GM18907 (cell line): ENCODE measurements around the gene PLEKHG7.

Experiments used
- ATAC-seq: cut with Tn5 transposase; IDR thresholded peaks from one replicate; pipeline ENCODE4 v1.9.1; 2021; ENCODE audit warnings: mild to moderate bottlenecking, moderate library complexity; ENCODE audit not compliant: unreplicated experiment

The PLEKHG7 gene

DNA sequence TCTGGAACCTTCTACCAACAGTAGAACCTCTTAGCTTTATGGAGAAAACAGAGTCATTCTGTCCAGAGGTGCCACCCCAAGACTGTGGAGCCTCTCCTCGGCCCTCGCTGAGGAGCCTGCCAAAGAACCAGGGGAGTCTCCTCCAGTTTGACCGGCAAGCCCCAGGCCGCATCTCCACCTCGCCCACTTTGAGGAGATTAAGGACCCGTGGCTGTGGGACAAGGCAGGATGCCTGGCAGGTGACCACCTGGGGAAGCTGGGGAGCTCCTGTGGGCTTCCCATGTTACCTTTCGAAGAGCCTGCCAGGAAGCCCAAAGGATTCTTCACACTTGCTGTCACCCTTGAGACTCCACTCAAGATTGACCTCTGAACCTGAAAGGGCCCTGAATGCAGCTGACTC is 3.8 kb downstream of the PLEKHG7 start:
- ATAC-seq: no peak

DNA sequence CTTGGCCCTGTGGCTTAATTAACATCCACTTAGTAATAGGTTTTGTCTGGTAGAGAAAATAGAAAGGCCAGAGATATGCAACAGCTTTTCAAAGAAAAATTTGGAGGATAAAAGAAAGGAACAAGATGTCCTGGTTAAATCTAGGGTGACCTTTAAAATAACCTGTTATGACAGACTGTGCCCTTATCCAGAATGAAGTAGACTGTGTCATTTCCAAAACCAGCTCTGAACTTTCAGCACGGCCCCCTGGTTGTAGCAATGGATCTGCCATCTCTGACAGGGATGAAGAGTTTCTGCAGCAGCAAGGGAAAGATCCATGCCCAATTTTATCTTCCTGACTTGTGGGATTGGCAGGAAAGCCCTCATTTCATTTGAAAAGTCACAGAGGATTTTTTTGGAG is 5.1 kb downstream of the PLEKHG7 start:
- no peak for ATAC-seq

DNA sequence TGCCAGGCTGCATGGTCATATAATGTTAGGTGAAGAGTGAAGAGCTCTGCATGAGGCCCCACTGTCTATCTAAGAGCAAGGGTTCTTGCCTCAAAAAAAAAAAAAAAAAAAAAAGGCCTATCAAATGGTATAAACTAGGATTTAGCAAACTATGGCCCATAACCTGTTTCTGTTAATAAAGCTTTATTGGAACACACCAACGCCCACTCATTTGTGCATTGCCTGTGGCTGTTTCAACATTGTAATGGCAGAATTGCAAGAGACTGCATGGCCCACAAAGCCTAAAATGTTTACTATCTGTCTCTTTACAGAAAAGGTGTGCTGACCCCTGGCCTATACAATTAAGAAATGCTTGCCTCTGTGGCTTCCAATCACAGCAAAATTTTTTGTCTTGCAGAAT is 12.8 kb downstream of the PLEKHG7 start:
- ATAC-seq: no peak

DNA sequence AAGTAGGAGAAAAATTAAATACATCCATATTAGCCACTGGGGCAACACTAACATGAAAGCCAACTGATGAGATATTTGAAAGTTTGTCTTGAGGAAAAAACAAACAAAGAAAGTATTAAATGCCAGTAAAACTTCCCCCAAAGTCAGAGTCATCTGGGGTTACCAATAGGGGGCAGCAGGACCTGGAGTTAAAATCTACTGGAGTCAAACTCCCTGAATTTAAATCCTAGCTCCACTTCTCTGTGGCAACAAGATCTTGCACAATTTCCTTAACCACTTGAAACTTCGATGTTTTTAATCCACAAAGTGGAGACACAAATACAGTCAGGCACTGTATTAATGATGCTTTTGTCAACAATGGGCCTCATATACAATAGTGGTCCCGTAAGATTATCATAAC is 14.4 kb downstream of the PLEKHG7 start:
- ATAC-seq: no peak

DNA sequence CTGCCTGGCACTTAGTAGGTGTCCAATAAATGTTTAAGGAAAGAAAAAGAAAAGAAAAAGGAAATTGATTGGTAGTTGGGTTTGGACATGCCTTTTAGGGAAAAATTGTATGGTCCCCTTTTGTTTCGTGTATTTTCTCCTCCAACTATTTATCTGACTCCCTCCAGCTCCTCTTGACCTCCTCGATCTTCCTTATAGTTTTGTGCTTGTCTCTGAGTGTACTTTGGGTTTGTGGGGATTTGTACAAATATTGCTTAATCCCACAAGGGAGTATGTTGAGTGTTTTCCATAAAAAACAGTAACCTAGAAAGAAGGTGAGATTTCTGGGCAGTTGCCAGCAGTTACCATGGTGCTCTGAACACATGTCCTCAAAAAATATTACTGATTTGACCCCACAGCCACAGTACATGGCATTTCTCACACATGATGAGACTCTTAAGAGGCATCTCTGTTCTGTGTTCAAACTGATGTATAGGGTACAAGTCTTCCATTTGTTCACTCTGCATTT is 15.7 kb downstream of the PLEKHG7 start:
- no peak for ATAC-seq

DNA sequence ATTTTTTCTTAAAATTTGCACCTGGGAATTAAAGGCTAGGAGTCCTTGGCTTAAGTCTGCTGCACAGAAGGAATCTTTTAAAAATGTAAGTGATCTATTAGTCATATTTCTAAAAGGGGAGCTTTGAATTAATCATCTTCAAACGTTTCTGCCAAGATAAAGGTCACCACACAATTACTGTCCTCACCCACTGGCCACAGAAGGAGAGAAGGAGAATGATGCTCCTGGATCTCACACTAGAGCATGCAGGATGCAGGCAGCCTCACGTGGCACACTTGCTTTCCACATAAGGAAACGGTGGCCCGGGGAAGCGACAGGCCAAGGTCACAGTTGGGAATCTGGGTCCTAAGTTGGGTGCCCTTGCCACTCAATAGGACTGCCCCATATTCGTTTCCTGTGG is 16.9 kb downstream of the PLEKHG7 start:
- ATAC-seq: no peak

DNA sequence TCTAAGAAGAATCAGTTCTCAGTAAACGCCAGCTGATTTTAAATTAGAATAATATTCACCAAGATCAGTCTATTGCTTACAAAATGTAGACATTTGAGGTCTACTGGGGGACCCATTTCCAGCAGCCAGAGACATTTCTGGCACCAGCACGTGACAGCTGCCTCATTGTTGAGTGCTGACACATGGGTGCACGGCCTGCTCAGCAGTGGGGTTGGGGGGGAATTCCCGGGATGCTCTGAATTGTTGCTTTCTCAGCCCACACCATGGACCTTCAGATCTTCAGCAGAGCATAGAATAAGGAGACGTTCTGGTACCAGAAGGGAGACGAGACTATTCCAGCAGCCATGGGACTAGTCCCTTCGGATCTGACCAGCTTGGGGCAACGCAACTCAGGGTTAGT is 18.3 kb downstream of the PLEKHG7 start:
- ATAC-seq: no peak

DNA sequence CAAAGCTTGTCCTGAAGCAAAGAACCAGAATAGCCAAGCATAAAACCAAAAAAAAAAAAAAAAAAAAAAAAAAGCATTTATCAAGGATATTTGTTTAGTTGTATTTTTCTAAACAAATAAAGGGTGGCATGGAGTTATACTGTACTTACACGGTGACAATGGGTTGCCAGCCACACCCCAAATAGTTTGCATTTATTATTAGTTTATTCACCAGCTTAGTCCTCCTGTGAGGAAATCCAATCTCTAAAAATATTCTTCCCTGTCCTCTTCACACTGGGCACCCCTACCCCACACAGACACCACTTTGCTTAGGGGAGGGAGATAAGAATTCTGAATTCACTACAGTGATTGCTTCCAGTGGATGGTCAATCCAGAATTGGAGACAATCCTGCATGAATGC is 18.9 kb downstream of the PLEKHG7 start:
- no peak for ATAC-seq

DNA sequence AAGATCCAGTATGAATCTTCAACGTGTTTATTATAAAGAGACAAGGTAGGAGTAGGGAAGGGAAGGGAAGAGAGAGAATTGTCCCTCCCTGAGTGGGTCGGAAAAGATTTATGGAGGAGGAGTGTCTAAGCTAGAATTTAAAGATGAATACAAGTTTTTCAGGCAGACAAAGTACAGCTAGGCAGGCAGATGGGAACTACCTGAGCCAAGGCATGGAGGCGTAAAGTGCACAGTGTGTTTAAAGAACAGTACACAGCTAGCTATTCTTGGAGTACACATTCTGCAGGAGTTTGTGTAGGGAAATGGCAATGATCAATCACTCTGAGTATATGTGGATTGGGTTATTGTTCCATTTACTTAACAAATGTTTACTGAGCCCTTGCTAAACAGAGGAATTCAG is 20.1 kb downstream of the PLEKHG7 start:
- ATAC-seq: no peak

DNA sequence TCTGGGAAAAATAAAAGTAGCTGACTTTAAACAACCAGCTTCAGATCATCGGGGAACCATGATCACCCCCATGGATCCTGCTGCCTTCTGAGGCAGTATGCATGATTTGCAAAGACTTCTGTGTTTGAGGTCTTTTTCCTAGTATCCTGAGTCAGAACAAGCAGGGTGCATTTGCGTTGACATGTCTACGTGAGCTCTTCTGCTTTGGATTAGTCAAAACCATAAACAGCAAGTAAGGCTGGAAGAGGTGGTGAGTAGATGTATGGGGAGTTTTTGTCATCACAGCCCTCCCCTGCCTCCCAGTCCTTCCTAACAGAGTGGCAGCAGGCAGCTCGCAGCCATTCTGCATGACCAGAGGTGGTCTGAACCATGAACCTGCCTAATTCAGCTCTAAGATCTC is 24.1 kb downstream of the PLEKHG7 start:
- ATAC-seq: no peak

DNA sequence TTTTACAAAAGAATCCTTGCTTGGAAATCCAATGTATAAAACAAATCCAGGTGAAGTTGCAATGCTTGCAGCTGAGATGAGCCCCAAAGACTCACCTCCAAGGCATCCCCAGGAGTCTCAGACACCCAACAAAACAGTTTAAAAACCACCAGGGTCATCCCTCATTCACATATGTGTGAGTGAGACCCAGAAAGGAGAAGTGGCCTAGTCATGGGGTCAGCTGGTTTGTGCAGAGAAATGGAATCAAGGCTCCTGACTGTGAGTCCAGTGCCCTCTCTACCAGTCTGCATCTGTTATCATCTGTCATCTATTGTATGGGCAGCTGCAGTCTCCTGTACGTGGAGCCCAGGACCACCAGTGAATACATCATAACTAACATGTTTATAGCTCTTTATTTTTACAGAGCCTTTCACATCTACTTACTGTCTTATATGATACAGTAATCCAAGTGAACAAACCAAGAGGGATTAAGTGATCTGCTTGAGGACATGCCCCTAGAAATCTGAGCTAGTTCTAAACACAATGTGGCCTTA is 27.1 kb downstream of the PLEKHG7 start:
- ATAC-seq: no peak

DNA sequence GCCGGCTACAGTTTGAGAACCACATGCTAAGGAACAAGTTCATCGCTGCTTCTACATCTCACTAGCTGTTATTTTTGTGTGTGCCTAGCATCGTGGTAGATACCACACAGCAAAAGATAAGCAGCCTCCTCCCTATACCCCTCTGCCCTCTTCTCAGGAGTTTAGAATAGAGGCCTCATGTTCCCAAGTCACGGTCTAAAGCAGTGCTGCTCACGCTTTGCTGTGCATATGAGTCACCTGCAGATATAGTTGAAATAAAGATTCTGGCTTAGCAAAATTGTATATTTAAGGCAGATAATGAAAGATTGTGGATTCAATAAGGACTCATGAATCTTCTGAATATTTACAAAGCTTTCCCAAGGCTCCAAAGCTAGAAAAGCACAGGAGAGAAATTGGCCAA is 28.0 kb downstream of the PLEKHG7 start:
- no peak for ATAC-seq

DNA sequence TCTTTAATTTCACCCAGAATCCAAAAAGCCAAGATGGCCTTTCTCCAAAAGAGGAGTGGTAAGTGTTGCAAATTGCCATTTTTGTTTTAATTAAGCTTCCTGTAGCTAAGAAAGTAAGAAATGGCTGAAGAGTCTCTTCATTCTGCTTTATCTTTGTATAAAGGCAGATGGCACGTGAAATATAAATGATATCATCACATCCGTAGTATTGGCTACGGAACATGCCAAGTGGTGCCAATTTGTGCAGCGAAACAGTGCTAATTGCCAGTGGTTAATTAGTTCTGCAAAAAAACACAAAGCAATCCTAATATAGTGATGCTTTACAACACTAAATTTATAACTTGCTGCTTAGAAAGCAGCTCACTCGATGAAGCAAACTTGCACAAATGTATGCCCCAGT is 29.4 kb downstream of the PLEKHG7 start:
- ATAC-seq: no peak

DNA sequence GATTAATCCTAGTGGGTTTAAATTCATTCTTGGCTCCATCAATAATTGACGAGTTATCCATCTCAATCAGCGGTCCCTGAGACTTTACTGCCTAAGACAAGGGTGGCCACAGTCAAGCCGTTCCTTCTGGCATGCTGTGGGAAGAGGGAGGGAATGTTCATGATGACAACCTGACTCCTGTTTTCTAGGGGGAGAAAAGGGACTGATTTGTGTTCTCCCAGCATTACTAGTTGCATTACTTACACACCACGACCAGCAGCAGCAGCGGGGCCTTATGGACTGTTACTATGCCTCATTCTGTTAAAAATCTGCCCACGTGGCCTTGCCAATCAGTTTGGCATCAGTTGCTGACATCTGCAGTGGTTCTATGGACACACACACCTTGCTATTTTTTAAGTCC is 29.9 kb downstream of the PLEKHG7 start:
- ATAC-seq: no peak

DNA sequence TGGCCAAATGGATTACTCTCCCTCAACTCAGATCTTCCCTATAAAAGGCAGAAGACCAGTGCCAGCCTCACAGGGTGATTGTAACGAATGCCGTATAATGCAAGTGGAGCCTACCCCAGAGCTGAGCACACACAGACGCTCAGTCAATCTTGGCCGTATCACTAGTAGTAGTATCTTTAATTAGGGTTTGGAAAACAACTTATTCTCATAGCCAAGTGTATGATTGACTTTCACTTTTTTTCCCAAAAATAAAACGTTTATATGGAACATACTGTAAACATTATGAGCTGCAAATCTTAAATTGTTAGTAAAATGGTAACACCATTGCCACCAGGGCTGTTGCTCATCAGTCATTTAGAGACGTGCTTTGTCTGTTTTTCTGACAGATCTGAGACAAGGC is 30.4 kb downstream of the PLEKHG7 start:
- ATAC-seq: no peak

DNA sequence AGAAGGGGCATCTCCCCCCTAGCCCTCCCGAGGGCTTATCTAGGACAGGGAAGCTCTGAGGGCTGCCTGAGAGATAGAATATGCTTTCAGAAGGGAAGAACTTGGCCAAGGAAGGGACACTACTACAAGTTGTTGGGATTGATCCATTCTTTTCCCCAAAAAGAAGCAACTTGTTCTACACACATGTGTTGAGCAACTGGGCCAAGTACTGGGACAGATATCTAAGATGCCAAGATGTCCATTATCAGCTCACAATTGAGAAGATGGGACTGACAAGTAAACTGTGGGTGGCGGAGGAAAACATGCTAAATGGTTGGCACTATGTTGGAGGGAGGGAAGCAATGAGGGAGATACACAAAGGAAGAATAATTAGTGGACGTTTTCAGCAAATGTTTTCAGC is 30.9 kb downstream of the PLEKHG7 start:
- ATAC-seq: no peak

DNA sequence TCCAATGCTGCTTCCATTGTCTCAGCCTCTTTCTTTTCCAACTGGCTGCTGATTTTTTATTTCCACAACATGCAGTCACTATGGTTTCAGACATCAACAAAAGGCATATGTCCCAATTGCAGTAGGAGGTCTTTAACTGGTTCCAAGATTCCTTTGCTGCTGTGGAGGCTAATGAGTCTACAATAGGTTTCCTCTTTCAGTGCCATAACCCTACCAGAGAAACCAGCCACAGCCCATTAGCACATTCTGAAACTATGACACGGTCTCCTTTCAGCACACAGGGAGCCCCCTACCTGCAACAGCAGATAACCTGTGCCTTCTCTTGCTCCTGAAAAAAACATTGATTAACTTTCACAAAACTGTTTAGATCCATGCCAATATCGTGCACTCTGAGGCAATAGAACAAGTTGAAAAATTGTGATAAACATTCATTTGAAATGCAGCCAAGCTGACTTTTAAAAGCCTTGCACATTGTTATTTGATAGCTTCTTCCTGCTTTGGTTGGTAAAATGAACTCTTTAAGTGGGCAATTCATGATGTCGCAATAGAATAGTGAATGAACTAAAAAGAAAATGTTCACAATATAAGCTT is 32.4 kb downstream of the PLEKHG7 start:
- ATAC-seq: no peak

DNA sequence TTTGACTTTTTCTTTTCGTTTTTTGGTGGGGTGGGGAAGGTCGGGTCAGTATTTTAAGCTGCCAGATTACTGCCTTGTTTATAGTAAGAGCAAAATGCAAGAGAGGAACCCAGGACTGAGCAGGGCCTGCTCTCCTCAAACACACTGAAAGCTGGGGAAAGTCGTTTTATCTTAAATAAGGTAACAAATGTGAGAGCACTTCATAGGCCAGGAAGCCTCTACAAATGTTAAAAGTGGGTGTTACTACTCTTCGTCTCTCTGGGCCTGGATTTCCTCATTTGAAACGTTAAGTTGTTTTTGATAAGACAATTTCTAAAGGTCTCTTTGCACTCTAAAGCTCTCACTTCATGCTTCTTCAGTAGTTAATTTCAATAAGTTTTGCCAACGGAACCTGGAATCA is 33.8 kb downstream of the PLEKHG7 start:
- no peak for ATAC-seq

DNA sequence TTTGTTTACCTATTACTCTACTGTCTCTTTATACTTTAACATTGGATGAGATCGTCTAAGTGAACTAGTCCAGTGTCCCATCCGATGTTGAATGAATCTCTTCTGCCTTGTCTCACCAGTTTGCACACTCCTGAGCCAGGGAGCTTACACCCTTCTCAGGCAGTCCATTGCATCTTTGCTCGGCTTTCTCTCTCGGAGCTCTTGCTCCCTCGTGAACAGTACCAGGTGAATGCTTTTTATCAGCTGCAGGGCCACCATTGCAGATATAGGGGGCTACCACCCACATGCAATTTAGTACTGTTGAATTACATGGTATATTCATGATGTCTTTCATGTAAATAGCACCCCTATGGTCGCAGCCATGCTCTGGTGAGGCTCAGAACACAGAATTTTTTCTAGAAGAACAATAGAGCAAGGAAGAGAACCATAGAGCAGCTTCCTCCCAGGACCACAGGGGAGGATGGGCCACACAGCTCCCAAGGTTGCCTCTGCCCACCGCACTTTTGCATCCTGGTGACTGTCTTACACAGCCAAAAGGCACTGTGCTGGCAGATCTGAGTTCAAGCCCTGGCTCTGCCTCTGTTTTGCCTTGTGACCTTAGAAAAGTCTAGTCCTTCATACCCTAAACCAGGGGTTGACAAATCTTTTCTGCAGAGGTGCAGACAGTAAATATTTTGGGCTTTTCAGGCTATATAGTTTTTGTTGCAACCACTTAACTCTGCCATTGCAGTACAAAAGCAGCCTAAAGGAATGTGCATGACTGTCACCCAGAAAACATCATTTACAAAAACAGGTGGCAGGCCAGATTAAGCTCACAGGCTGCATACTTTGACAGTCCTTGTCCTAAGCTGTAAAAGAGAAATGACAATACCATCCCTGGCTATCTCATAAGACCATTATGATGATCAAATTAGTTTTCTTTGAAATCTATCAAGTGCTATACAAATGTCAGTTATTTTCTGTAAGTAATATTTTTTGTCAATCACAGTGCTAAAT is 35.4 kb downstream of the PLEKHG7 start:
- no peak for ATAC-seq

DNA sequence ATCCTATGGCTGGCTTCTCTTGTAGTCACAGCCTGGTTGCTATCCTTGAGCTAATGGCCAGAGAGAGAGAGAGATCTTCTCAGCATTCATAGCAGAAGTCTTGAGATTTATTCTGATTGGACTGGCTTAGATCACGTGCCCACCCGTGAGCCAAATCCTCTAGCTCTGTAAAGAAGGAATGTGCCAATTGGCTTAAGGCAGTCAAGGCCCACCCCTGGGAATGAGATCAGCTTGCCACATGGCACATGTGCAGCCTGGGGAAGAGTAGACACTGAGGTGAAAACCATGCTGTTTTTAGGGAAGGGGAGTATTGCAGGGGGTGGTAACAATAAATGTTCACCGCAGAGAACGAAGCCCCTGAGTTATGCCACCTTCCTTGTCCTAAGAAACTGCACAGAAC is 36.3 kb downstream of the PLEKHG7 start:
- no peak for ATAC-seq

DNA sequence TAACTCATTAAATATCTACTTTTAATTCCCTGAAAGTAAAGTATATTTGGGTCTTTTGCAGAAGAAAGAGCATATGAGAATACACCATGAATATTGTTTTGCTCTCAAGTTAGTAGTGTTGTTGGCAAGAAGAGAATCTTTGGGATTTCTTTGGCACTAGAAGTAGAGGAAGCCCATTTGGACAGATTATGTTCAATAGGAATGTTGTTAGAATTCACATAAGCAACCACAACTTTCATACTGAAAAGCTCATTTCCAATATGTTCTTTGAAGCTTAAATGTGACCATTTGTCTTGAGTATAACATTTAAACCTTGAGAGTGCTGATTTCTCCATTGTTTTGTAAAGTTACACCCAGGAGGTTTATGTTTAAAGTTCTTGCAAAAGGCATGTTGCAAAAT is 37.6 kb downstream of the PLEKHG7 start:
- no peak for ATAC-seq

DNA sequence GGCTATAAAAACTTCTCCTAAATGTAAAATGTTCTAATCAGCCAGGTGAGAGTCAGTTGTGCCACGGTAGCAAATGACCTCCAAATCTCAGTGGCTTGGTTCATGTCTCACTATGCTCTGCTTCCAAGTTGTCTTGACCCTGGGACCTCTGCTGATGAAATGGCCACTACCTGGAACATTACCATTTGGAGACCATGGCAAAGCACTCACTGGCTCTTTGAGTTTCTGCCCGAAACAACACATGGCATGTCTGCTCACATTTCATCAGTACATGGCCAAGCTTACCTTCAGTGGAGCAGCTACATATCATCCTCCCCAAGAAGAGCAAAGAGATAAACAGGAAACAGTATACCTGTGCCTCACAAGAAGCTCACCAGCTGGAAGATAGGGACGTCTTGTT is 40.2 kb downstream of the PLEKHG7 start:
- ATAC-seq: no peak
